HepG2 (cell line): ENCODE measurements around the gene LAMB4. TPM values are rescaled to one million over a fixed set of nuclear protein-coding genes. Genes with fewer than 3 reads are reported as not detected.

Experiments
- E2F2 ChIP-seq: sonication (generic); formaldehyde crosslinking; IDR thresholded peaks from 2 replicates; pipeline ENCODE4 v1.4.0; 2020; ENCODE audit warnings: missing genetic modification reagents, borderline replicate concordance
- ETV5 ChIP-seq: IDR thresholded peaks from 2 replicates; pipeline ENCODE4 v1.6.1; 2018; ENCODE audit warnings: missing biosample characterization, missing genetic modification reagents, inconsistent platforms, borderline replicate concordance
- FOXK1 ChIP-seq: sonication (generic); formaldehyde crosslinking; IDR thresholded peaks from 2 replicates; pipeline ENCODE4 v1.4.0; 2020; ENCODE audit warnings: low read depth, missing genetic modification reagents, borderline replicate concordance
- HCFC1 ChIP-seq: fragments of 150-350 bp; IDR thresholded peaks from 2 replicates; pipeline ENCODE4 v1.6.1; 2014; ENCODE audit warnings: low read depth, low read length
- HMG20A ChIP-seq: IDR thresholded peaks from 2 replicates; pipeline ENCODE4 v1.6.1; 2016; ENCODE audit warnings: borderline replicate concordance
- NPAS2 ChIP-seq: sonication (generic); formaldehyde crosslinking; IDR thresholded peaks from 2 replicates; pipeline ENCODE4 v1.8.0; 2022; ENCODE audit warnings: mild to moderate bottlenecking, missing genetic modification reagents, borderline replicate concordance
- RNF219 ChIP-seq: sonication (generic); formaldehyde crosslinking; IDR thresholded peaks from 2 replicates; pipeline ENCODE4 v1.5.0; 2020; ENCODE audit warnings: mild to moderate bottlenecking, missing genetic modification reagents
- SP4 ChIP-seq: sonication (generic); formaldehyde crosslinking; IDR thresholded peaks from 2 replicates; pipeline ENCODE4 v1.8.1; 2023; ENCODE audit warnings: mild to moderate bottlenecking, missing genetic modification reagents
- ZBTB43 ChIP-seq: sonication (generic); formaldehyde crosslinking; conservative IDR thresholded peaks from 2 replicates; pipeline ENCODE4 v1.4.0; 2020; ENCODE audit warnings: missing genetic modification reagents
- ZNF205 ChIP-seq: IDR thresholded peaks from 2 replicates; pipeline ENCODE4 v1.6.1; 2018; ENCODE audit warnings: missing biosample characterization, missing genetic modification reagents
- ZNF207 ChIP-seq: fragments of 450-650 bp; IDR thresholded peaks from 2 replicates; pipeline ENCODE4 v1.6.1; 2016; ENCODE audit warnings: antibody characterized with exemption, borderline replicate concordance
- ZNF556 ChIP-seq: sonication (generic); formaldehyde crosslinking; IDR thresholded peaks from 2 replicates; pipeline ENCODE4 v1.4.0; 2020; ENCODE audit warnings: mild to moderate bottlenecking, missing genetic modification reagents, borderline replicate concordance
- polyA plus RNA-seq, 8 experiments: library from polyadenylated mRNA; depleted of rRNA in 3 of 8; stranded (reverse) in 7 of 8; unstranded in 1 of 8; fragments of >200 nt; fragmentation: Illumina TruSeq in 4 of 8; extraction: Trizol in 4 of 8; gene quantifications; 2 replicates each; pipeline versions ENCODE4 v1.2.1 to v1.2.3, GENCODE V29; 2011 to 2016; ENCODE audit warnings: low read depth in 4 of 8, missing spikeins in 1 of 8, mixed read lengths in 1 of 8; ENCODE audit not compliant: insufficient read depth in 1 of 8
- total RNA-seq, 5 experiments: library from RNA; depleted of rRNA; stranded (reverse); fragments of >200 nt; fragmentation: Illumina TruSeq; extraction: Trizol; gene quantifications; 2 replicates each; pipeline ENCODE4 v1.2.3, GENCODE V29; 2016; ENCODE audit warnings: low read depth in 1 of 5
- TF ChIP-seq, protein P1 (sequence below): sonication (generic); formaldehyde crosslinking; IDR thresholded peaks from 2 replicates; pipeline ENCODE4 v1.5.0; 2020; ENCODE audit warnings: missing genetic modification reagents
- TF ChIP-seq, protein P2 (sequence below): sonication (generic); formaldehyde crosslinking; IDR thresholded peaks from 2 replicates; pipeline ENCODE4 v1.4.0; 2020; ENCODE audit warnings: missing genetic modification reagents, borderline replicate concordance
- TF ChIP-seq, protein P3 (sequence below): sonication (generic); formaldehyde crosslinking; conservative IDR thresholded peaks from 2 replicates; pipeline ENCODE4 v1.8.0; 2022; ENCODE audit warnings: missing genetic modification reagents

Gene LAMB4
- total and polyA plus RNA-seq, 2 of the 13 experiments (the other 11 are each of a cell fraction or from before 2014, with no cell fraction given) = 0.05 TPM; not detected in 1

DNA sequence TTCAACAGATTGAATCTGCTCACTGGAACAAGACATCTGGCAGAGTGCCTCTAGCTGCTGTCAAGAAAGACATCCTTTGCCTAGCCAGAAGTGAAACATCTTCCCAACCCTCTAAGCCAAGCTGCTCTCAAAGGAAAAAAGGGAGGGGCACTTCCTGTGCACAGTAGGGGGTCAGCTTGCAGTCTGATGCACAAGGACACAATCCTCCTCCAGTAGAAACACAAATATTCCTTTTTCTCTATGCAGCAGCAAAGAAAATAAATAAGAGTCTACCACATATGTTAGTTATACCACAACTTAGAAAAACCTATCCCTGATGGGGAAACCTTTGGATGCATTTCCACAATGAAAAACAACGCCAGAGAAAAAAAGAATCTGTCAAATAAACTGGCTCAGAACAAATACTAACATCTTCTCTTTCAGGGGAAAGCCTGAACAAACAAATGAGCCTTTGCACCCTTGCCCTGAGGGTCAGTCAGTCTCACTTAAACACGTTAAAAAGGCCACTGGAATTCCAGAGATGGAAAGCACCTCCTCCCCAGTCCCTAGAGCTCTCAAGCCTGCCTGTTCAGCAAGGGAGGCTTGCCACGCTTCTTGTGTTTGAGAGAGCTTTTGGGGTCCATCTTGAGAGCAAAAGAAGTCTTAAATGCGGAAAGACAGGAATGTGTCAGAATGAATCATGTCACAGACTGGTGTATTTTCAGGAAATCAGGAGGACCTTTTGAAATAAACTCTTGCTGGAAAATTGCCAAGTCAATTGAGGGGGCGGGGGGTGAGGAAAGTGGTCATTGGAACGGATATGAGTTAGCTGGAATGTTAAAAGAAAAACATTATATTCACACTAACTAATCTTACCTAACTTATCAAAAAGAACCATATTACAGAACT, 134.7 kb downstream of the LAMB4 start (continued):
- TF ChIP-seq ZBTB43 = no peak
- TF ChIP-seq, protein P1, sequence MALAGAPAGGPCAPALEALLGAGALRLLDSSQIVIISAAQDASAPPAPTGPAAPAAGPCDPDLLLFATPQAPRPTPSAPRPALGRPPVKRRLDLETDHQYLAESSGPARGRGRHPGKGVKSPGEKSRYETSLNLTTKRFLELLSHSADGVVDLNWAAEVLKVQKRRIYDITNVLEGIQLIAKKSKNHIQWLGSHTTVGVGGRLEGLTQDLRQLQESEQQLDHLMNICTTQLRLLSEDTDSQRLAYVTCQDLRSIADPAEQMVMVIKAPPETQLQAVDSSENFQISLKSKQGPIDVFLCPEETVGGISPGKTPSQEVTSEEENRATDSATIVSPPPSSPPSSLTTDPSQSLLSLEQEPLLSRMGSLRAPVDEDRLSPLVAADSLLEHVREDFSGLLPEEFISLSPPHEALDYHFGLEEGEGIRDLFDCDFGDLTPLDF (CRISPR knock-in tag) = no peak
- TF ChIP-seq, protein P2, sequence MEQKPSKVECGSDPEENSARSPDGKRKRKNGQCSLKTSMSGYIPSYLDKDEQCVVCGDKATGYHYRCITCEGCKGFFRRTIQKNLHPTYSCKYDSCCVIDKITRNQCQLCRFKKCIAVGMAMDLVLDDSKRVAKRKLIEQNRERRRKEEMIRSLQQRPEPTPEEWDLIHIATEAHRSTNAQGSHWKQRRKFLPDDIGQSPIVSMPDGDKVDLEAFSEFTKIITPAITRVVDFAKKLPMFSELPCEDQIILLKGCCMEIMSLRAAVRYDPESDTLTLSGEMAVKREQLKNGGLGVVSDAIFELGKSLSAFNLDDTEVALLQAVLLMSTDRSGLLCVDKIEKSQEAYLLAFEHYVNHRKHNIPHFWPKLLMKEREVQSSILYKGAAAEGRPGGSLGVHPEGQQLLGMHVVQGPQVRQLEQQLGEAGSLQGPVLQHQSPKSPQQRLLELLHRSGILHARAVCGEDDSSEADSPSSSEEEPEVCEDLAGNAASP (CRISPR knock-in tag) = peak; percentile 54; the same call in 1 of the 2 replicates
- TF ChIP-seq HMG20A (CRISPR knock-in tag) = 0 out of 2 replicates have a peak, but pooled peaks have one; percentile 47
- TF ChIP-seq ZNF205 (CRISPR knock-in tag) = no peak
- peak; percentile 67; the same call in 1 of the 2 replicates for TF ChIP-seq ZNF556 (CRISPR knock-in tag)
- TF ChIP-seq E2F2 (CRISPR knock-in tag) = no peak
- TF ChIP-seq SP4 (CRISPR knock-in tag) = no peak
- TF ChIP-seq NPAS2 (CRISPR knock-in tag) = no peak
- no peak for TF ChIP-seq RNF219 (CRISPR knock-in tag)
- TF ChIP-seq, protein P3, sequence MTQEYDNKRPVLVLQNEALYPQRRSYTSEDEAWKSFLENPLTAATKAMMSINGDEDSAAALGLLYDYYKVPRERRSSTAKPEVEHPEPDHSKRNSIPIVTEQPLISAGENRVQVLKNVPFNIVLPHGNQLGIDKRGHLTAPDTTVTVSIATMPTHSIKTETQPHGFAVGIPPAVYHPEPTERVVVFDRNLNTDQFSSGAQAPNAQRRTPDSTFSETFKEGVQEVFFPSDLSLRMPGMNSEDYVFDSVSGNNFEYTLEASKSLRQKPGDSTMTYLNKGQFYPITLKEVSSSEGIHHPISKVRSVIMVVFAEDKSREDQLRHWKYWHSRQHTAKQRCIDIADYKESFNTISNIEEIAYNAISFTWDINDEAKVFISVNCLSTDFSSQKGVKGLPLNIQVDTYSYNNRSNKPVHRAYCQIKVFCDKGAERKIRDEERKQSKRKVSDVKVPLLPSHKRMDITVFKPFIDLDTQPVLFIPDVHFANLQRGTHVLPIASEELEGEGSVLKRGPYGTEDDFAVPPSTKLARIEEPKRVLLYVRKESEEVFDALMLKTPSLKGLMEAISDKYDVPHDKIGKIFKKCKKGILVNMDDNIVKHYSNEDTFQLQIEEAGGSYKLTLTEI (CRISPR knock-in tag) = no peak
- TF ChIP-seq ETV5 (CRISPR knock-in tag) = no peak
- TF ChIP-seq HCFC1 = no peak
- no peak for TF ChIP-seq ZNF207
- no peak for TF ChIP-seq FOXK1 (CRISPR knock-in tag)
